Measurements from ENCODE around the gene GLIS1. TPM values are rescaled to one million over a fixed set of nuclear protein-coding genes. Genes with fewer than 3 reads are reported as not detected.

GLIS1 gene
- total and polyA plus RNA-seq, 10 of the 15 experiments (the other 5 are each of a cell fraction or from before 2014, with no cell fraction given): not detected

DNA sequence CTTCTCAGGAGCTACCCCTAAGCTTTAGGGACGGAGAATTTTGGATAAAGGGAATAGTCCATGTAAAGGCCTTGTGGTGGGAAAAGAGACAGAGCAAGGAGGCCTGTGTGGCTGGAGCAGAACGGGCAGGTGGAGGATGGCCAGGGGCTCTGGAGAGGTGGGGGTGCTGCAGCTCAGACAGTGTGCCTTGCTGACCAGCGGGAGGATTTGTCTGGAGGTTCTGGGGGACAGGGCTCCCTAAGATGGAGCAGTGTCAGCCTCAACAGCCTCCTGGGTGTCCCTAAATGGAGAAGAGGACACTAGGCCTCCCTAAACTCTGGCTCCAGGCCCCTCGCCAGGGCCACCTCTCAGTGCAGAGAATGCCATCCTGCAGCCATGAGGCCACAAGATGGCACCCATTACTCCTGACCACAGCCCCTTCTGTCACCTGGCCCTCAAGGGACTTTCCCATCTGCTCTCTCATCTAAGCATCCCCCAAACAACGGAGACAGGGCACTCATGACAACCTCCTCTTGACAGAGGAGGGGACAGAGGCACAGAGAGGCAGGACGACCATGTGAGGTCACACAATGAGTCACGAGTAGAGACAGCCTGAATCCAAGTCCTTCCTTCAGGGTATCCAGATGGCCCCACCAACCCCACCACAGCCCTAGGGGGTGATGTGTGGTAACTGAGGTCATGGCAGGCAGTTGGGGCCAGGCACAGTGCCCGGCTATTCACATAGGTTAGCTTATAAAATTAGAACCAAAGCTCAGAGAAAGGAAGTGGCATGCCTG lies 185.0 kb downstream of the GLIS1 start:
- intact Hi-C loops (cut with micrococcal nuclease; ENCODE audit: unreplicated experiment) (no loop called here), in situ Hi-C loops (cut with MboI) (no loop called here)
- ChIA-PET RAD21 (ENCODE audit: unreplicated experiment) (no interaction called here), POLR2A (no interaction called here), CTCF (no interaction called here), SMC1A (ENCODE audit: uncharacterized antibody, unreplicated experiment) (no interaction called here)
- Histone ChIP-seq H3K36me3 (ENCODE audit: control insufficient read depth in 2 of 2, insufficient read depth in 2 of 2, low read length in 1 of 2) (no peaks in the 10 kb centered on the region), H3K9ac (ENCODE audit: control insufficient read depth, insufficient read depth, low read length) (no peak overlapping the region), H3K27ac (ENCODE audit: control insufficient read depth, insufficient read depth) (no peak overlapping the region), H3K27me3 (replicated peaks in 1 of 2; ENCODE audit: control insufficient read depth in 2 of 2, insufficient read depth in 2 of 2, low read length in 1 of 2) (no peaks in the 10 kb centered on the region; a peak in 2 of 4 replicates), H3K4me3 (no peak overlapping the region), H3K79me2 (ENCODE audit: control insufficient read depth, insufficient read depth, low read length) (no peaks in the 10 kb centered on the region), H3K4me1 (ENCODE audit: control insufficient read depth, insufficient read depth, low read length) (no peaks in the 10 kb centered on the region), H4K20me1 (ENCODE audit: control insufficient read depth, insufficient read depth) (no peaks in the 10 kb centered on the region), H3K9me3 (replicated peaks; ENCODE audit: control insufficient read depth, insufficient read depth, low read length) (no peaks in the 10 kb centered on the region; the same call in 2 of the 3 replicates), H2AFZ (ENCODE audit: control insufficient read depth, low read depth, low read length) (no peak overlapping the region), H3K4me2 (ENCODE audit: control insufficient read depth, insufficient read depth) (no peak overlapping the region)
- no peak for FAIRE-seq
- peak; percentile 25; the same call in 2 of the 3 replicates for ATAC-seq
- TF ChIP-seq ZNF384 (IDR thresholded peaks at IDR 0.05; ENCODE audit: borderline replicate concordance, low read depth, low read length): no peak
- TF ChIP-seq ATF7 (IDR thresholded peaks at IDR 0.05; ENCODE audit: low read depth): no peak
- TF ChIP-seq, protein P1, sequence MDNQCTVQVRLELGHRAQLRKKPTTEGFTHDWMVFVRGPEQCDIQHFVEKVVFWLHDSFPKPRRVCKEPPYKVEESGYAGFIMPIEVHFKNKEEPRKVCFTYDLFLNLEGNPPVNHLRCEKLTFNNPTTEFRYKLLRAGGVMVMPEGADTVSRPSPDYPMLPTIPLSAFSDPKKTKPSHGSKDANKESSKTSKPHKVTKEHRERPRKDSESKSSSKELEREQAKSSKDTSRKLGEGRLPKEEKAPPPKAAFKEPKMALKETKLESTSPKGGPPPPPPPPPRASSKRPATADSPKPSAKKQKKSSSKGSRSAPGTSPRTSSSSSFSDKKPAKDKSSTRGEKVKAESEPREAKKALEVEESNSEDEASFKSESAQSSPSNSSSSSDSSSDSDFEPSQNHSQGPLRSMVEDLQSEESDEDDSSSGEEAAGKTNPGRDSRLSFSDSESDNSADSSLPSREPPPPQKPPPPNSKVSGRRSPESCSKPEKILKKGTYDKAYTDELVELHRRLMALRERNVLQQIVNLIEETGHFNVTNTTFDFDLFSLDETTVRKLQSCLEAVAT (IDR thresholded peaks at IDR 0.05): no peak
- no peak for TF ChIP-seq JUNB (IDR thresholded peaks at IDR 0.05)
- TF ChIP-seq ZNF24 (IDR thresholded peaks at IDR 0.05): no peak
- TF ChIP-seq SREBF1 (IDR thresholded peaks at IDR 0.05; ENCODE audit: low read length): no peak
- no peak for TF ChIP-seq ESRRA (IDR thresholded peaks at IDR 0.05; ENCODE audit: low read length)
- TF ChIP-seq EZH2 (IDR thresholded peaks at IDR 0.05; ENCODE audit: borderline replicate concordance, control insufficient read depth, low read depth, low read length): no peak
- no peak for TF ChIP-seq CBX5 (IDR thresholded peaks at IDR 0.05; ENCODE audit: low read depth)
- no TSS peak for BruUV-seq (replicated peaks)
- DNase-seq (ENCODE audit: low read depth, low spot score): no peak
- 18% methylated on average over 8 of the region's 8 CpGs for WGBS (ENCODE audit: insufficient coverage, insufficient replicate concordance, low lambda C conversion rate, missing lambda C conversion rate)

All from GM12878 (cell line).